ENCODE measurements around the gene ERFL.

Gene ERFL

DNA sequence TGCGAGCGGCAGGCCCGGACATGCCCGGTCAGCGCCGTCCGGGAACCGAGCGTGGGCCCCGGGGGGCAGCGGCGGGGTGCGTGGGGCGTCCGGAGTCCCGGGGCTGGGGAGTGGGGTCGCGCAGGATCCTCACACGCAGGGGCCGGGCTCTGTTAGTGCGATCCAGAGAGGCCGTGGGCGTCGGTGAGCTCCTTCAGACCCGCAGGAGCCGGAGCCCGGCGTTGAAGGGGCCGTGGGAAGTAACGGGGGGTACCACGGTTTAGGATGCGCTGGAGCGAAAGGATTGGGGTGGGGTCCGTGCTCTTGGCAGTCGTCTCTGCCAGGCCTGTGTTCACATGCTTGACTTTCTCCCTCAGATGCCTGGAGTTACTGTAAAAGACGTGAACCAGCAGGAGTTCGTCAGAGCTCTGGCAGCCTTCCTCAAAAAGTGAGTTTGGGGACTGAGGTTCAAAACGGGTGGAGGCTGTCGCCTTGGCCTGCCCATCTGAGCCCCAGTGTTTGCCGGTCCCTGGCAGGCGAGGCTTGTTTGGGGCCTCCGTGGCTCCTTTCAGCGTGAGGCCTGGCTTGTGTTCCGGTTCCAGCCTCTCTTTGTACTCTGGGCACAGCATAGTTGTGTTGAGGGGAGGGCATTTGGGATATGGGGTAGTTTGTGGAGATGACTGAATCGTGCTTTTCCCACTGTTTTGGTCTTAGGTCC lies 67.7 kb downstream of the ERFL start (continued):
- TF ChIP-seq ZNF830 (tag by site-specific recombination; IDR thresholded peaks at IDR 0.05; ENCODE audit: low read depth) (no peak), ZNF610 (tag by site-specific recombination; IDR thresholded peaks at IDR 0.05; ENCODE audit: borderline replicate concordance) (no peak; the same call in 1 of the 2 replicates), YY2 (tag by site-specific recombination; IDR thresholded peaks at IDR 0.05) (no peak; the same call in 1 of the 2 replicates), ZNF132 (tag by site-specific recombination; IDR thresholded peaks at IDR 0.05; ENCODE audit: borderline replicate concordance) (no peak), KLF16 (tag by site-specific recombination; IDR thresholded peaks at IDR 0.05) (peak; percentile 40; the same call in 1 of the 2 replicates), ZNF501 (tag by site-specific recombination; IDR thresholded peaks at IDR 0.05) (peak; percentile 47; the same call in 1 of the 2 replicates), ZFHX2 (tag by site-specific recombination; conservative IDR thresholded peaks at IDR 0.05) (peak; percentile 43), ZNF548 (tag by site-specific recombination; IDR thresholded peaks at IDR 0.05) (no peak), ZBTB48 (tag by site-specific recombination; IDR thresholded peaks at IDR 0.05) (peak; percentile 37; the same call in 1 of the 2 replicates), ZXDB (tag by site-specific recombination; IDR thresholded peaks at IDR 0.05) (peak; percentile 15), SP2 (tag by site-specific recombination; IDR thresholded peaks at IDR 0.05) (no peak), ZNF10 (tag by site-specific recombination; IDR thresholded peaks at IDR 0.05) (no peak), ZNF623 (tag by site-specific recombination; IDR thresholded peaks at IDR 0.05) (peak; percentile 14; the same call in 1 of the 2 replicates), ZNF530 (tag by site-specific recombination; IDR thresholded peaks at IDR 0.05; ENCODE audit: low read depth) (no peak), KLF10 (tag by site-specific recombination; IDR thresholded peaks at IDR 0.05) (no peak), SALL2 (tag by site-specific recombination; IDR thresholded peaks at IDR 0.05; ENCODE audit: borderline replicate concordance) (no peak), ZFP37 (tag by site-specific recombination; IDR thresholded peaks at IDR 0.05) (peak; percentile 70; the same call in 1 of the 2 replicates), ZNF555 (tag by site-specific recombination; conservative IDR thresholded peaks at IDR 0.05) (no peak), ZNF747 (tag by site-specific recombination; IDR thresholded peaks at IDR 0.05) (no peak), REPIN1 (tag by site-specific recombination; IDR thresholded peaks at IDR 0.05; ENCODE audit: low read depth) (no peak), ZNF354C (tag by site-specific recombination; IDR thresholded peaks at IDR 0.05; ENCODE audit: borderline replicate concordance, low read depth) (no peak), ZNF768 (tag by site-specific recombination; IDR thresholded peaks at IDR 0.05) (no peak), ZNF146 (tag by site-specific recombination; IDR thresholded peaks at IDR 0.05) (0 out of 2 replicates have a peak, but pooled peaks have one; percentile 6), KLF9 (tag by site-specific recombination; IDR thresholded peaks at IDR 0.05; ENCODE audit: low read depth) (peak; percentile 10; the same call in 1 of the 2 replicates), ZNF16 (tag by site-specific recombination; IDR thresholded peaks at IDR 0.05; ENCODE audit: low read depth) (no peak)
- TF ChIP-seq, protein P1, sequence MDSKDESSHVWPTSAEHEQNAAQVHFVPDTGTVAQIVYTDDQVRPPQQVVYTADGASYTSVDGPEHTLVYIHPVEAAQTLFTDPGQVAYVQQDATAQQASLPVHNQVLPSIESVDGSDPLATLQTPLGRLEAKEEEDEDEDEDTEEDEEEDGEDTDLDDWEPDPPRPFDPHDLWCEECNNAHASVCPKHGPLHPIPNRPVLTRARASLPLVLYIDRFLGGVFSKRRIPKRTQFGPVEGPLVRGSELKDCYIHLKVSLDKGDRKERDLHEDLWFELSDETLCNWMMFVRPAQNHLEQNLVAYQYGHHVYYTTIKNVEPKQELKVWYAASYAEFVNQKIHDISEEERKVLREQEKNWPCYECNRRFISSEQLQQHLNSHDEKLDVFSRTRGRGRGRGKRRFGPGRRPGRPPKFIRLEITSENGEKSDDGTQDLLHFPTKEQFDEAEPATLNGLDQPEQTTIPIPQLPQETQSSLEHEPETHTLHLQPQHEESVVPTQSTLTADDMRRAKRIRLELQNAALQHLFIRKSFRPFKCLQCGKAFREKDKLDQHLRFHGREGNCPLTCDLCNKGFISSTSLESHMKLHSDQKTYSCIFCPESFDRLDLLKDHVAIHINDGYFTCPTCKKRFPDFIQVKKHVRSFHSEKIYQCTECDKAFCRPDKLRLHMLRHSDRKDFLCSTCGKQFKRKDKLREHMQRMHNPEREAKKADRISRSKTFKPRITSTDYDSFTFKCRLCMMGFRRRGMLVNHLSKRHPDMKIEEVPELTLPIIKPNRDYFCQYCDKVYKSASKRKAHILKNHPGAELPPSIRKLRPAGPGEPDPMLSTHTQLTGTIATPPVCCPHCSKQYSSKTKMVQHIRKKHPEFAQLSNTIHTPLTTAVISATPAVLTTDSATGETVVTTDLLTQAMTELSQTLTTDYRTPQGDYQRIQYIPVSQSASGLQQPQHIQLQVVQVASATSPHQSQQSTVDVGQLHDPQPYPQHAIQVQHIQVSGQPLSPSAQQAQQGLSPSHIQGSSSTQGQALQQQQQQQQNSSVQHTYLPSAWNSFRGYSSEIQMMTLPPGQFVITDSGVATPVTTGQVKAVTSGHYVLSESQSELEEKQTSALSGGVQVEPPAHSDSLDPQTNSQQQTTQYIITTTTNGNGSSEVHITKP (tag by site-specific recombination; IDR thresholded peaks at IDR 0.05), result no peak
- TF ChIP-seq, protein P2, sequence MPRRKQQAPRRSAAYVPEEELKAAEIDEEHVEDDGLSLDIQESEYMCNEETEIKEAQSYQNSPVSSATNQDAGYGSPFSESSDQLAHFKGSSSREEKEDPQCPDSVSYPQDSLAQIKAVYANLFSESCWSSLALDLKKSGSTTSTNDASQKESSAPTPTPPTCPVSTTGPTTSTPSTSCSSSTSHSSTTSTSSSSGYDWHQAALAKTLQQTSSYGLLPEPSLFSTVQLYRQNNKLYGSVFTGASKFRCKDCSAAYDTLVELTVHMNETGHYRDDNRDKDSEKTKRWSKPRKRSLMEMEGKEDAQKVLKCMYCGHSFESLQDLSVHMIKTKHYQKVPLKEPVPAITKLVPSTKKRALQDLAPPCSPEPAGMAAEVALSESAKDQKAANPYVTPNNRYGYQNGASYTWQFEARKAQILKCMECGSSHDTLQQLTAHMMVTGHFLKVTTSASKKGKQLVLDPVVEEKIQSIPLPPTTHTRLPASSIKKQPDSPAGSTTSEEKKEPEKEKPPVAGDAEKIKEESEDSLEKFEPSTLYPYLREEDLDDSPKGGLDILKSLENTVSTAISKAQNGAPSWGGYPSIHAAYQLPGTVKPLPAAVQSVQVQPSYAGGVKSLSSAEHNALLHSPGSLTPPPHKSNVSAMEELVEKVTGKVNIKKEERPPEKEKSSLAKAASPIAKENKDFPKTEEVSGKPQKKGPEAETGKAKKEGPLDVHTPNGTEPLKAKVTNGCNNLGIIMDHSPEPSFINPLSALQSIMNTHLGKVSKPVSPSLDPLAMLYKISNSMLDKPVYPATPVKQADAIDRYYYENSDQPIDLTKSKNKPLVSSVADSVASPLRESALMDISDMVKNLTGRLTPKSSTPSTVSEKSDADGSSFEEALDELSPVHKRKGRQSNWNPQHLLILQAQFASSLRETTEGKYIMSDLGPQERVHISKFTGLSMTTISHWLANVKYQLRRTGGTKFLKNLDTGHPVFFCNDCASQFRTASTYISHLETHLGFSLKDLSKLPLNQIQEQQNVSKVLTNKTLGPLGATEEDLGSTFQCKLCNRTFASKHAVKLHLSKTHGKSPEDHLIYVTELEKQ (tag by site-specific recombination; IDR thresholded peaks at IDR 0.05; ENCODE audit: borderline replicate concordance), result no peak
- TF ChIP-seq, protein P3, sequence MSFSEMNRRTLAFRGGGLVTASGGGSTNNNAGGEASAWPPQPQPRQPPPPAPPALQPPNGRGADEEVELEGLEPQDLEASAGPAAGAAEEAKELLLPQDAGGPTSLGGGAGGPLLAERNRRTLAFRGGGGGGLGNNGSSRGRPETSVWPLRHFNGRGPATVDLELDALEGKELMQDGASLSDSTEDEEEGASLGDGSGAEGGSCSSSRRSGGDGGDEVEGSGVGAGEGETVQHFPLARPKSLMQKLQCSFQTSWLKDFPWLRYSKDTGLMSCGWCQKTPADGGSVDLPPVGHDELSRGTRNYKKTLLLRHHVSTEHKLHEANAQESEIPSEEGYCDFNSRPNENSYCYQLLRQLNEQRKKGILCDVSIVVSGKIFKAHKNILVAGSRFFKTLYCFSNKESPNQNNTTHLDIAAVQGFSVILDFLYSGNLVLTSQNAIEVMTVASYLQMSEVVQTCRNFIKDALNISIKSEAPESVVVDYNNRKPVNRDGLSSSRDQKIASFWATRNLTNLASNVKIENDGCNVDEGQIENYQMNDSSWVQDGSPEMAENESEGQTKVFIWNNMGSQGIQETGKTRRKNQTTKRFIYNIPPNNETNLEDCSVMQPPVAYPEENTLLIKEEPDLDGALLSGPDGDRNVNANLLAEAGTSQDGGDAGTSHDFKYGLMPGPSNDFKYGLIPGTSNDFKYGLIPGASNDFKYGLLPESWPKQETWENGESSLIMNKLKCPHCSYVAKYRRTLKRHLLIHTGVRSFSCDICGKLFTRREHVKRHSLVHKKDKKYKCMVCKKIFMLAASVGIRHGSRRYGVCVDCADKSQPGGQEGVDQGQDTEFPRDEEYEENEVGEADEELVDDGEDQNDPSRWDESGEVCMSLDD (tag by site-specific recombination; IDR thresholded peaks at IDR 0.05), result no peak
- TF ChIP-seq, protein P4, sequence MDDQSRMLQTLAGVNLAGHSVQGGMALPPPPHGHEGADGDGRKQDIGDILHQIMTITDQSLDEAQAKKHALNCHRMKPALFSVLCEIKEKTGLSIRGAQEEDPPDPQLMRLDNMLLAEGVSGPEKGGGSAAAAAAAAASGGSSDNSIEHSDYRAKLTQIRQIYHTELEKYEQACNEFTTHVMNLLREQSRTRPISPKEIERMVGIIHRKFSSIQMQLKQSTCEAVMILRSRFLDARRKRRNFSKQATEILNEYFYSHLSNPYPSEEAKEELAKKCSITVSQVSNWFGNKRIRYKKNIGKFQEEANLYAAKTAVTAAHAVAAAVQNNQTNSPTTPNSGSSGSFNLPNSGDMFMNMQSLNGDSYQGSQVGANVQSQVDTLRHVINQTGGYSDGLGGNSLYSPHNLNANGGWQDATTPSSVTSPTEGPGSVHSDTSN (CRISPR knock-in tag; IDR thresholded peaks at IDR 0.05), result no peak; the same call in 1 of the 2 replicates
